ELR (cell line): Measurements from ENCODE around the gene WDPCP.
"Not testable (repeated sequence)": the region's sequence is repeated elsewhere in the genome, so short reads cannot be mapped to it uniquely, and the experiment has no call there.

Experiments
- DNase-seq: peaks from one replicate; pipeline ENCODE4 v3.0.0-alpha.2; 2015; ENCODE audit warnings: low read depth

Gene WDPCP

DNA sequence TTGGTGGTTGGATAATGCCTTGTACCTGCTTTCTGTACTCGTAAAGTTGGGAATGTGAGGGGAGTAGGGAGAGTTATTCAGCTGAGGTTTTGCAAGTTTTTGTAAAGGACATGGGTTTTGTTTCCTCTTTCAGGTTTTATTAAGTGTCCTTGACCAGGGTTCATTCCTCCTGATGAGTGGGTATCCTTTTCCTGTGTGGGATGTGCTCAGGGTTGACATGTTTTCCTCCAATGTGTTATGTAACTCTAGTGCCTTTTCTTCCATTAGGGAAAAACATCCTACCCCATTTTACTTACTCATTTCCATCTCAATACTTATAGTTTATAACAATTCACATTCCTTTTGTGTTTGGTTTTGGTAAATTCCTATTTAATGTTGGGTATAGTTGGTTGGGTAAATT, 489.2 kb downstream of the WDPCP start:
- DNase-seq: no peak

DNA sequence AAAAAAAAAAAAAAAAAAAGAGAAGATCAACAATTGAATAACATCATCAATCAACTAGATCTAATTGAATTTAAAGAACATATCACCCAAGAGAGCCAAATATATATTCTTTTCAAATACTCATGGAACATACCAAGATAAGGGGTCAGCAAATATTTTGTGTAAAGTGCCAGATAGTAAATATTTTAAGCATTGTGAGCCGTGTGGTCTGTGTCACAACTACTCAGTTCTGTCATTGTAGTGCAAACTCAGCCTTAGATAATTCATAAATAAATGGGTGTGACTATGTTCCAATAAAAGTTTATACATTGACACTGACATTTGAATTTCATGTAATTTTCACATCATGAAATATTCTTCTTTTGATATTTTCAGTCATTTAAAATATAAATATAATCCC, 491.8 kb downstream of the WDPCP start:
- no peak for DNase-seq

DNA sequence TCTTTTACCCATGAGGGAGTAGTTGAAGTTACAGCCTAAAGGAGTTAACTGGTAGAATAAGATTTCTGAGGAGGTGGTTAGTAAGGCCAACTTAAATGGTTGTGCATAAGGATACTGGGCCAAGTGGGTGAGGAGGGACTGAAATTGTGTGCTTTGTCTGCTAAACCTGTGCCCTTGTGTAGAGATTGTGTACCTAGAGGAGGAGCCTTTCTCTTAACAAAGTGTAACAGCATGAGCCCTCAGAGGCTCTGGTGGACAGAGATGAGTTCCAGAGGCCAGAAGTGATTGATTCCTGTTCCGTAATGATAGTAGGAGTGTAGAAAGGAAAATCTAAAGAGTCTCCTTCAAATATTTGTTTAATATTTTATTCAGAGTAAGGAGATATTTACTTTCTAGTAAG, 494.8 kb downstream of the WDPCP start:
- DNase-seq: no peak

DNA sequence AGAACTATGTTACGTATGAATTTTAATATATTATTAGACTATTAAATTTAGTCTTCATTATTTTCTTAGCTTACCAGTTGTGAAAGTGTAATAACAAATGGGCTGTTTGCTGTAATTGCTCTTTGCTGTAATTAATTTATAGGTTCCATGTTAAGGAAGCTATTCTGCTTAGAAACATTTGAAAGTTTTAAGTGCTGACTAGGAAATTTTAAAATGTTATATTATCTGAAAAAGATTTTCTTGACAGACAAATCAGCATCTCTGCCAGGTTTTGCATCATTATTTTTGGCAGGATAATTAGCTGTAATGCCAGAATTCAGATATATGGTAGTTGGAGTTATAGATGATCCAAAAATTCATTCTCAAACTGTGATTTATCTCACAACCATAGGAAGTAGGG, 495.4 kb downstream of the WDPCP start:
- no peak for DNase-seq

DNA sequence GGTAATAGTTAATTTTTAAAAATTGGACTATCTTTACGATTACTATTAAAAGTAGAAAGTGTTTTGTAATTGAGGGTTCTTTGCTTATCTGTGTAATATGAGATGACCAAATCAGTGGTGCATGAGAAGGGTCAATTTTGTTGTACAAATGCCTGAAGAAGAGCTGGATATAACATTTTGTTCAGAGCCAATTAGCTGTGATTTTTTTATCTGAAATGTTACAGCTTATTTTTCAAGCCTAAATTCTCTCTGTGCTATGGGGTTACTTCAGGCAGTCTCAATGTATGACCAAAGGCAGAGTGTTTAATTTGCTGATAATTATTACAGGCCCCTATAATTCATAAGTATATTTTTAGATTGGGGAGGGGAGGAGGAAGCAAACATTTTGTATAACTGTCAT, 495.9 kb downstream of the WDPCP start:
- DNase-seq: no peak

DNA sequence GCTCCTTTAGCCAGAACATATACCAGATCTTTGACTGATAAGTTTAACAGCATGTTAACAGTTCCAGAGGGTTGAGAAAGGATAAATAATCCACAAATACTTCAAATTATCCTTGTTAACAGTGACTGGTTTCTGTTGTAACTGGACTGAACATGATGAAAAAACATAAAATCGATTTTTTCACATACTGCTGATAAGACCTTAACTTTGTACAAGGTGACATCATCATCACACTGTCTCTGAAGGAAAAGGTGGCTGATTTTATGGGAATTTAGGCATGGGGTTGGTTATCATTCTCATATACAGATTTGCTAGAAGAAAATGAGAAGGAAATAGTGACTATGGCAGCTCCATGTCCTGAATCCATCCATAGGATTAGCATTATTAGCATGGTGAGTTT, 501.6 kb downstream of the WDPCP start:
- no peak for DNase-seq

DNA sequence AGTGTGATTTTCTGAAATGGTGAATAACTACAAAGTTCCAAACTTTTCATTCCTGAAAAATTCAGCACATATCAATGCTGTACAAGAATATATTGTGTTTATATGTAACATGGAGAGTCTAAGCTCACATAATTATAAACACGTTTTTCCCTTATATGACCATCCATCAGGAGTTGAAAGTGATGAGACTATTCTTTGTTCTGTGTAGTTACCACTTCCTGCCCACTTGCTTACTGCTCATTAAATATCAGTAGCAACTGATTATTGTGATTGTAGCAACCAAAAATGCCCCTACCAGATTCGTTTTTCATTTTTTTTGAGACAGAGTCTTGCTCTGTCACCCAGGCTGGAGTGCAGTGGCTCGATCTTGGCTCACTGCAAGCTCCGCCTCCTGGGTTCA, 506.9 kb downstream of the WDPCP start:
- no peak for DNase-seq

DNA sequence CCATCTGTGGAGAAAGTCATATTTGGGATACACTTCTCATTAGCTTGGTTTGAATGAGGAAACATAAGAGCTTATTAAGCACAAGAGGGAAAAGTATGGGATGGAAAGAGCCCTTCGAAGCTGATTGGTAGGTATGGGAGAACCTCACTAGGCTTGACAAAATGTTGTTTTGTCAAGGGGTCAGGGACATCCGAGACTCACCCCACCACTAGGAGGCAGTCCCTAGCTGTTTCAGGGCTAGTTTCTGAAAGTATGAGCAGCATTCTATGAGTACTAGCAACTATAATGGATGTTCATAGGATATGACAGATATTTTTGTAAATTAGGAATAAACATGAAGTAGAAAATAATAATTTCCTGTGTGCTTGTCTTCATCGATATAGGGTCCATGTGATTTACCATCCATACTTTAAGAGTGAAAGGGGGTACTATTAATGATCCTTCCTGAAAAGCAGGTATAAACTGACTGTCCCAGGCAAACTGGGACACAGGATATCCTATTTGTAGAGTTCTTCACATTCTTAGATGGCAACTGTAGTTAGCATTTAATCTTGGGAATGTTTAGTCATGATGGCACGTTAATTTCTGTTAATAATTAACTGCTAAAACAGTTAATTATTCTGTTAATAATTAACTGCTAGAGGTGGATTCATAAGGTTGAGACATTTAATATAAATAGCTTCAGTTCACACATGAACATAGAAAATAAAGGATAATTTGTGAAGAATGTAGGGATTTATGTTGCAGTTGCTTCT, 509.2 kb downstream of the WDPCP start:
- peak; percentile 25 for DNase-seq

DNA sequence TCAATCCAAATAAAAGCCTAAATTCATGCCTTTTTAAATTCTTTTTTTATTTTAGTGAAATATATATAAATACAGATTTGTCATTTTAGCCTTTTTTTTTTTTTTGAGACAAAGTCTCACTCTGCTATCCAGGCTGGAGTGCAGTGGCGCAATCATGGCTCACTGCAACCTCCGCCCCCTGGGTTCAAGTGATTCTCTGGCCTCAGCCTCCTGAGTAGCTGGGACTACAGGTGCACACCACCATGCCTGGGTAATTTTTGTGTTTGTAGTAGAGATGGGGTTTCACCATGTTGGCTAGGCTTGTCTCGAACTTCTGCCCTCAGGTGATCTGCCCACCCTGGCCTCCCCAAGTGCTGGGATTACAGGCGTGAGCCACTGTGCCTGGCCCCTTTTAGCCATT, 513.9 kb downstream of the WDPCP start:
- not testable (repeated sequence) for DNase-seq

DNA sequence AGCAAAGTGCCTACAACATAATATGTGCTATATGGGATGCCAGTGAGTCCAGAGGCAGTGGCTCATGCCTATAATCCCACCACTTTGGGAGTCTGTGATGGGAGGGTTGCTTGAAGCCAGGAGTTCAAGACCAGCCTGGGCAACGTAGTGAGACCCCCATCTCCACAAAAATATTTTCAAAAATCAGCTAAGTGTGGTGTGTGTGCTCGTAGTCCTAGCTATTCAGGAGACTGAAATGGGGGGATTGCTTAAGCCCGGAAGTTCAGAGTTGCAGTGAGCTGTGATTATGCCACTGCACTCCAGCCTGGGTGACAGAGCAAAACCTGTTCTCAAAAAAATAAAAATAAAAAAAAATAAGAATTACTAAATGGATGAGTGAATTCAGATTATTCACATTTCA, 514.3 kb downstream of the WDPCP start:
- no peak for DNase-seq

DNA sequence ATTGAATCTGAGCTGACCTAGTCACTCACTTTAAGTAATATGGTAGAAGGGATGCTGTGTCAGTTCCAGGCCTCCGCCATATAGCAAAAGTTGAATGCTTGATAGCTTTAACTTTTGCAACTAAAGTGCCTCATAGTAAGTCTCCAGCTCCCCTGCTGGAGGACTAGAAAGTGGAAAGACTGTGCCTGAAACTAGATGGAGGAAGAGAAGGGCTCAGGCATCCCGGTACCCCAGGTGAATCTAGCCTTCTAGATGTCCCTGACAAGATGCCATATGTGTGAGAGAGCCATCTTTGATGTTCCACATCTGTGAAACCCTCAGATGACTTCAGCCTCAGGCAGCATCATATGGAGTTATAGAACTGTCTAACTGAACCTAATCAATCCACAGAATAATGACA, 516.6 kb downstream of the WDPCP start:
- DNase-seq: no peak
